Skin of body (tissue), 2 donors: ENCODE results near the gene ZEB1. TPM values are rescaled to one million over a fixed set of nuclear protein-coding genes. Genes with fewer than 3 reads are reported as not detected.
A peak's percentile ranks its signal among the peaks of the same experiment; 100 is the strongest.
"Not testable (repeated sequence)": the region's sequence is repeated elsewhere in the genome, so short reads cannot be mapped to it uniquely, and the experiment has no call there.

Source experiments
- DNase-seq: peaks from one replicate; lab custom pipeline; 2025; lab: John Stamatoyannopoulos, UW
- total RNA-seq: library from RNA; depleted of rRNA; stranded (reverse); fragments of >200 nt; gene quantifications from one replicate; pipeline ENCODE4 v1.2.3, GENCODE V29; 2014

ZEB1 gene
- total RNA-seq, 1 donor from 2014 or later, result 70.4 TPM

- no peak for DNase-seq
These were observed 47.7 kb downstream of the ZEB1 start for GRCh38 chr10:31366703-31367102.

DNA sequence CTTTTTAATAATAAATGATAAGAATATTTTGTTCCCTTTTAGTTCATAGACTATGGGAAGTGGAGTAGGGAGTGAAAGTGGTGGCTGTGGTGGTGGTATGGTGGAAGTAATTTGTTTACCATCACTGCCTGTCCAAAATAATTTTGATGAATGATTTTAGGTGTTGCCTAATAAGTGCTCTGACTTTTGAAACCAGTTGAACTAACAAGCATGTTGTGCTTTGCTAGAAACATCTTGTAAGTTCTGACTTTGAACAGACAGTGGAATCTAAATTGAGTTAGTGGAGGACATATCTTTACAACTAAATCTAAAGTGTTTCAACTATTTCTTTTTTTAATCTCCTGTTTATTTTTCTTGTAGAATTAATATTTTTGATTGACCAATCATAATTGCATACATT, 49.7 kb downstream of the ZEB1 start:
- no peak for DNase-seq

- DNase-seq, result no peak
These were observed 53.4 kb downstream of the ZEB1 start for GRCh38 chr10:31372439-31372838.

DNA sequence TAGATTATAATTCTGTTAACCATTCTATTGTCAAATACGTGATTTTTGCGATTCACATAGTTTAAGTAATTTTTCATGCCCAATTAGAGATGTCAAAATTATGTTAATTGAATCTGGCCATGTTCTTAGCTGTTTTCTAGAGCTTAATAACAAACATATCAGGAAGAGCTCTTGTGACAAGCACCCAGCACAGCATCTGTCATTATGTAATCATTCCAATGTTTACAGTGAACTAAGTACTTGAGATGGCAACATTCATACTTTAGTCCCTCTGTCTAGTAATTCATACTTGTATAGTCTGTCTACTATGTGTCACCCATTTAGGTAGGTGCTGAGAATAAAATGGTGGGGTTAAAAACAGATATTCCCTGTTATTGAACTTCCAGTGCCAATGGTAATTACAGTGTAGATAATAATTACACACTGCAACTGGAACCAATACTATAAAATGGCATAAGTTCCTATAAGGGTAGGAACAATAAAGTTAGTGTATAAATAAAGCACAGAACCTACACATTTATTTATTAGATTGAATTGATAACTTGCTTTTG, 55.2 kb downstream of the ZEB1 start:
- DNase-seq, result peak; percentile 53

DNA sequence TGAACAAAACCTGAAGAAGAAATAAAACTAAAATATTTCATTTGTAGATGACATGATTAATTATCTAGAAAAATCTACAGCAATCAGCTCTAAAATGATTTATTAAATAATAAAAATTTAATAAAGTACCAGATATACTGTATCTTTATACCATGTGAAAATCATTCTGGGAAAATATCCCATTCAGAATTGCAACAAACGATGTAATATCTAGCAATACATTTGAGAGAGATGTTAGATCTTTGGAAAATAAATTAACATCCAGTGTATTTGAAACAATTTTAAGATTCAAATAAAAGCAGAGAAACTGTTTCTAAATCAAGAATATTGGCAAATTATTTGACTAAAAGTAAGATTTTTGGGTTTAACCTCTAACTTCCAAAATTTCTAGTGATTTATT, 62.2 kb downstream of the ZEB1 start:
- no peak for DNase-seq

DNA sequence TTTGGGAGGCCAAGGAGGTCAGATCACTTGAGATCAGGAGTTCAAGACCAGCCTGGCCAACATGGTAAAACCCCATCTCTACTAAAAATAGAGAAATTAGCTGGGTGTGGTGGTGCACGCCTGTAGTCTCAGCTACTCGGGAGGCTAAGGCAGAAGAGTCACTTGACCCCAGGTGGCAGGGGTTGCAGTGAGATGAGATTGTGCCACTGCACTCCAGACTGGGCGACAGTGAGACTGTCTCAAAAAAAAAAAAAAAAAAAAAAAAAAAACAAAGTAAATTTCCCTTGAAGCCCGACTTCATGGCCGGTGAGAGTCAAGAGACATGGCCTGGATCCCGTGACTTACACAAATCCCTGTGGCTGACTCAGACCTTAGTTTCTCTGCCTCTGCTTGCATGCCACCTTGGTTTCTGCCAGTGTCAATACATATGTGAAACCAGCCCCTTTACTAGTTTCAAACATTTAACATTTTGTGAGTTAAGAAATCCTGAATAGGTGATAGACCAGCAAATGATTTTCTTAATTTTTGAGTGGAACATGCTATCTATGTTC, 62.8 kb downstream of the ZEB1 start:
- no peak for DNase-seq

GRCh38 chr10:31383810-31384588, 65.0 kb downstream of the ZEB1 start:
- DNase-seq, result no peak

GRCh38 chr10:31384589-31384949, 65.6 kb downstream of the ZEB1 start:
- DNase-seq, result no peak

DNA sequence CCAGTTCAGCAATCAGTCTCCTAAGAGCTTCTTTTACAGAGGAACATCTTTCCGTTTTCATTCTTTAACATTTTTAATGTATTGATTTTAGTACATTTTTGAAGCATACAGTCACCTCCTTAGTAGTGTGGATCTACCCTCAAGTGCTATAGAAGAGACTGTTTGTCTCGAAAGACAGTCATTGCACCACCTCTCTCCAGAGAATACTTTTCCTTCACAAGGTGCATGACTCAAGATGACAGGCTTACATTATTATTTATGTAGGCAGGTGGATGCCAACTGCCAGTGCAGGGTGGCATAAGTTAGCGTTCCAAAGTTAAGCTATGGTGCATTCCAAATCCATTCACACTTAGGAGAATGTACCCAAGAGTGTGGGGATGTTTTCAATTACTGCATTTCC, 71.8 kb downstream of the ZEB1 start:
- no peak for DNase-seq

- no peak for DNase-seq
These were observed 74.8 kb downstream of the ZEB1 start for GRCh38 chr10:31393844-31394243.

GRCh38 chr10:31395695-31396094, 76.7 kb downstream of the ZEB1 start:
- DNase-seq, result no peak

GRCh38 chr10:31396376-31396775, 77.4 kb downstream of the ZEB1 start:
- DNase-seq, result no peak

DNA sequence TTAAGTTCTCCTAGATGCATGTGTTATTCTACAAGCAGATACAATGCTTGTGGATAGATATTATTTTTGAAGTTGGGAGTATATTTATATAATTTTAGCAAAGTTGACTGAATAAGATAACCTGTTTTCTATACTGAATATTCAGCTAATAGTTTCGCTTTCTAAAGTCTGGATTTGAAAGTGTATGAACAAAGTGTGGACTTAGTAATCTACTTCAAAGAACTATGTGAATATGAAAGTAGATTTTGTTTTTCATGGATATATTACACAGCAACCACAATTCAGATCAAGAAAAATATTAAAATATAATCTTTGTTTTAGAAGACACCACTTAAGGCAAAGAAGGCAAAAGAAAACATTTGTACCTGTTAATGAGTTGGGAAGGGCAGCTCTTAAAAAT, 78.8 kb downstream of the ZEB1 start:
- no peak for DNase-seq

- DNase-seq, result no peak
These were observed 80.2 kb downstream of the ZEB1 start for GRCh38 chr10:31399171-31399570.

DNA sequence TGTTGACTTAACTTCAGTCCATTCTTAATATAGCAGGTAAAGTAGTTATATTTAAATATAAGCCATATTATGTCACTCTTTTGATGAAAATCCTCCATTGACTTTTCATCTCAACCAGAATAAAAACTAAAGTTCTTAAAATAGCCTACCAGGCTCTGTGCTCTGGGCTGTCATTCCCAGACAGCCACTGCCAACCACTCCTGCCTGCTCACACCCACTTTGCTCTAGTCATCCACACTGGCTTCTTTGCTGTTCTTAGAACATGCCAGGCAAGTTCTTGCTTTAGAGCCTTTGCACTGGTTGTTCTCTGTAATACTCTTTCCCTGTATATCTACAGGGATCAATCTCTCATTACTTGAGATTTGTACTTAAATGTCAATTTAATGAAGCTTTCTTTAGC, 80.6 kb downstream of the ZEB1 start:
- DNase-seq, result no peak

DNA sequence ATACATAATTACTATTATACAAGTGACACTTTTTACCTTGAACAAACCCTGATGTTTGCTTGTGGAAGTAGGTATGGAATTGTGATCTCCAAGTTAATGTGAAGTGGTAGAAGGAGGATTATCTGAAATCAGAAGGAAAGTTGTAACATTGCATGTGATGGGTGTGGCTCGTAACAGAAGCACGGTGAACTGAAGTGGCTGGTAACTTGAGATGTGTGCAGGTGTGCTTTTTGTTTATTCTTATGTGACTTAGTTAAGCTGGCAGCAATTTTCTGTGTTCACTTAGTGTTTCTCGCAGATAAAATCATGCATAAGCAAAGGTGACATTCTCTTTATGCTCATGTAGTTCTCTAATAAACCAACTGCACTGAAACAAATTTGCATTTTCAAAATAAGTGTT, 82.3 kb downstream of the ZEB1 start:
- DNase-seq, result no peak

- DNase-seq, result no peak
These were observed 85.6 kb downstream of the ZEB1 start for GRCh38 chr10:31404640-31405039.

- DNase-seq, result not testable (repeated sequence)
These were observed 86.8 kb downstream of the ZEB1 start for GRCh38 chr10:31405829-31406228.

- DNase-seq, result not testable (repeated sequence)
These were observed 93.4 kb downstream of the ZEB1 start for GRCh38 chr10:31412397-31412796.

- no peak for DNase-seq
These were observed 94.3 kb downstream of the ZEB1 start for GRCh38 chr10:31413325-31413724.

GRCh38 chr10:31418481-31418880, 99.5 kb downstream of the ZEB1 start:
- DNase-seq, result no peak

DNA sequence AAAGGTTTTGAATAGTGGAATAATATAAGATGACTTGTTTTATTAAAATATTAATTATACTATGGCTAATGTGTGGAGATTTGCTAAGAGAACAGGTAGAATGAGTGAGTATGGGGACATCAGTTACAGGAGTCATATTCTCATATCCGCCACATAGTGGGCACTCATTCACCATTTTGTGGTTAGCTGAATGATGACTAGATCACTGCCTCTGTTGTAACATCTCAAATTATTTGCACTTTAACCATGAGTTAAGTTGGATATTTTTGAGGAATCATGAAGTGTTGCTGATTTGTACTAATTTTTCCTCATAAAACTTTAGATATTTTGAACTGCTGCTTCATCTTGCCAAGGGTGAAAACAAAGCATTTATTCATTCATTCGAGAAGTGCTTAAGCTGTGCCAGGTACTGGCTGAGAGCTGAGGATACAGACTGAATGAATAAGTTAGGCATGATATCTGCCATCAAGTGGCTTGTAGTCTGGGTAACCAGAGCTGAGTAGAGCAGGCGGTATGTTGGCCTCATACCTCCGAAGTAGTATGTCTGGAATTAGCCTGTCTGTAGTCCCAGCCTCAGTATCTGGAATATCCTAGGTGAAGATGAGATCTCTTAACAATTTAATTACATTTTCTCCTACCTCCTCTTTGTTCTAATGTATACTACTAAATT, 100.5 kb downstream of the ZEB1 start:
- no peak for DNase-seq

- no peak for DNase-seq
These were observed 102.3 kb downstream of the ZEB1 start for GRCh38 chr10:31421322-31421721.
